GM18861 (cell line): Measurements from ENCODE around the gene CEMP1.
A peak's percentile ranks its signal among the peaks of the same experiment; 100 is the strongest.

Experiments used
- ATAC-seq: cut with Tn5 transposase; IDR thresholded peaks from one replicate; pipeline ENCODE4 v1.9.1; 2021; ENCODE audit not compliant: unreplicated experiment

Gene CEMP1

GRCh38 chr16:2520784-2521531, 10.2 kb downstream of the CEMP1 start:
- ATAC-seq = no peak

- no peak for ATAC-seq
Observed at GRCh38 chr16:2520097-2520783, 11.0 kb downstream of the CEMP1 start, which contains the start of gene AMDHD2. AMDHD2 (plus strand) TSS chr16:2520371; CDS start chr16:2520459, 88 bp downstream.

GRCh38 chr16:2519711-2520080, 11.5 kb downstream of the CEMP1 start:
- no peak for ATAC-seq

GRCh38 chr16:2518823-2519710, 12.1 kb downstream of the CEMP1 start:
- ATAC-seq = no peak

GRCh38 chr16:2517954-2518605, 13.1 kb downstream of the CEMP1 start:
- no peak for ATAC-seq

- no peak for ATAC-seq
Observed at GRCh38 chr16:2516391-2517240, 14.6 kb downstream of the CEMP1 start.

GRCh38 chr16:2515180-2515851, 15.9 kb downstream of the CEMP1 start:
- ATAC-seq = no peak

GRCh38 chr16:2514333-2515179, 16.7 kb downstream of the CEMP1 start:
- no peak for ATAC-seq

GRCh38 chr16:2513405-2514332, 17.5 kb downstream of the CEMP1 start, which contains the start of gene ATP6V0C:
ATP6V0C (plus strand) TSS chr16:2513952; CDS start chr16:2514104, 152 bp downstream.
- peak; percentile 59 for ATAC-seq

GRCh38 chr16:2512735-2513404, 18.3 kb downstream of the CEMP1 start:
- no peak for ATAC-seq

- no peak for ATAC-seq
Observed at GRCh38 chr16:2511996-2512734, 19.0 kb downstream of the CEMP1 start.

- ATAC-seq = no peak
Observed at GRCh38 chr16:2511128-2511800, 19.9 kb downstream of the CEMP1 start.

- ATAC-seq = no peak
Observed at GRCh38 chr16:2508722-2509400, 22.3 kb downstream of the CEMP1 start.

GRCh38 chr16:2507665-2508064, 23.5 kb downstream of the CEMP1 start:
- ATAC-seq = peak; percentile 10

GRCh38 chr16:2507052-2507659, 24.1 kb downstream of the CEMP1 start:
- ATAC-seq = peak; percentile 41
